ENCODE results near the gene CSNK1A1L.

- TF ChIP-seq CTCF (IDR thresholded peaks at IDR 0.05): no peak
- TF ChIP-seq POLR2A (IDR thresholded peaks at IDR 0.05): no peak
These were observed 19.9 kb downstream of the CSNK1A1L start for GRCh38 chr13:37085606-37086005.

All from esophagus squamous epithelium (tissue), 4 donors.